HG03175 (cell line): ENCODE measurements around the gene DNM3.

Experiments
- ATAC-seq: cut with Tn5 transposase; IDR thresholded peaks from one replicate; pipeline ENCODE4 v1.9.1; 2021; ENCODE audit warnings: mild to moderate bottlenecking, moderate library complexity; ENCODE audit not compliant: unreplicated experiment

Gene DNM3

GRCh38 chr1:171966426-171967220 is 125.3 kb downstream of the DNM3 start:
- ATAC-seq: no peak

GRCh38 chr1:171969226-171969625 is 127.9 kb downstream of the DNM3 start:
- no peak for ATAC-seq

- no peak for ATAC-seq
Observed at GRCh38 chr1:171969813-171970212, 128.5 kb downstream of the DNM3 start.

GRCh38 chr1:171972846-171973245 is 131.5 kb downstream of the DNM3 start:
- no peak for ATAC-seq

GRCh38 chr1:171973421-171973820 is 132.1 kb downstream of the DNM3 start:
- ATAC-seq: no peak

- ATAC-seq: no peak
Observed at GRCh38 chr1:171981303-171981702, 140.0 kb downstream of the DNM3 start.

- no peak for ATAC-seq
Observed at GRCh38 chr1:171983584-171983983, 142.3 kb downstream of the DNM3 start.

GRCh38 chr1:171984262-171984661 is 143.0 kb downstream of the DNM3 start:
- ATAC-seq: no peak

GRCh38 chr1:171984850-171985485 is 143.7 kb downstream of the DNM3 start:
- ATAC-seq: peak; percentile 59

GRCh38 chr1:171985639-171986038 is 144.3 kb downstream of the DNM3 start:
- no peak for ATAC-seq

- no peak for ATAC-seq
Observed at GRCh38 chr1:171988243-171988885, 147.1 kb downstream of the DNM3 start.

GRCh38 chr1:171990371-171990770 is 149.1 kb downstream of the DNM3 start:
- ATAC-seq: no peak

- no peak for ATAC-seq
Observed at GRCh38 chr1:171994293-171994692, 153.0 kb downstream of the DNM3 start.

GRCh38 chr1:171995573-171995972 is 154.3 kb downstream of the DNM3 start:
- ATAC-seq: no peak

GRCh38 chr1:171997936-171998335 is 156.6 kb downstream of the DNM3 start:
- no peak for ATAC-seq

- ATAC-seq: no peak
Observed at GRCh38 chr1:171998711-171999110, 157.4 kb downstream of the DNM3 start.

- no peak for ATAC-seq
Observed at GRCh38 chr1:171999756-172000155, 158.5 kb downstream of the DNM3 start.

- no peak for ATAC-seq
Observed at GRCh38 chr1:172001288-172001687, 160.0 kb downstream of the DNM3 start.

GRCh38 chr1:172002725-172003345 is 161.5 kb downstream of the DNM3 start:
- peak; percentile 47 for ATAC-seq

GRCh38 chr1:172003766-172004530 is 162.7 kb downstream of the DNM3 start:
- ATAC-seq: no peak

- ATAC-seq: no peak
Observed at GRCh38 chr1:172004671-172005070, 163.4 kb downstream of the DNM3 start.
